WTC11 (cell line): Measurements from ENCODE around the gene ATG5. TPM values are rescaled to one million over a fixed set of nuclear protein-coding genes. Genes with fewer than 3 reads are reported as not detected.

ENCODE experiments used
- ATAC-seq: fragments of 200-7000 bp; cut with Tn5 transposase; 2 replicates; pipeline ENCODE4 v1.10.0; 2021; ENCODE audit warnings: mild to moderate bottlenecking, moderate library complexity
- CTCF ChIA-PET: fragments of 300-600 bp; sonication (Branson Sonifier 250); formaldehyde crosslinking; loops from one replicate; lab custom pipeline; 2021; ENCODE audit warnings: antibody characterized with exemption; lab: Charles Lee
- POLR2A ChIA-PET: fragments of 350-600 bp; sonication (Branson Sonifier 250); formaldehyde crosslinking; loops from one replicate; lab custom pipeline; 2021; ENCODE audit warnings: antibody characterized with exemption; lab: Charles Lee
- DNase-seq: peaks from one replicate; pipeline ENCODE4 v3.0.0; 2021; ENCODE audit warnings: low spot score
- H3K27ac Mint-ChIP-seq: 2 replicates; pipeline ENCODE4 v1.8.0; 2021; ENCODE audit warnings: mixed read lengths
- H3K27me3 Mint-ChIP-seq: 2 replicates; pipeline ENCODE4 v1.8.0; 2021; ENCODE audit warnings: low read depth, mild to moderate bottlenecking, moderate library complexity, mixed read lengths
- H3K36me3 Mint-ChIP-seq: 2 replicates; pipeline ENCODE4 v1.8.0; 2021; ENCODE audit warnings: mixed read lengths
- H3K4me1 Mint-ChIP-seq: 2 replicates; pipeline ENCODE4 v1.8.0; 2022; ENCODE audit warnings: mixed read lengths
- H3K4me3 Mint-ChIP-seq: 2 replicates; pipeline ENCODE4 v1.8.0; 2021; ENCODE audit warnings: mild to moderate bottlenecking, moderate library complexity, mixed read lengths
- H3K9me3 Mint-ChIP-seq: 2 replicates; pipeline ENCODE4 v1.8.0; 2021; ENCODE audit warnings: mixed read lengths
- ARID4B ChIP-seq: sonication (generic); formaldehyde crosslinking; IDR thresholded peaks from 2 replicates; pipeline ENCODE4 v1.8.0; 2023; ENCODE audit warnings: missing genetic modification reagents, mild to moderate bottlenecking, borderline replicate concordance
- CBFB ChIP-seq: sonication (generic); formaldehyde crosslinking; IDR thresholded peaks from 2 replicates; pipeline ENCODE4 v1.8.1; 2022; ENCODE audit warnings: mild to moderate bottlenecking, low read depth, missing genetic modification reagents
- E2F4 ChIP-seq: sonication (generic); formaldehyde crosslinking; IDR thresholded peaks from 2 replicates; pipeline ENCODE4 v1.8.1; 2022; ENCODE audit warnings: low read depth, mild to moderate bottlenecking, moderate library complexity, missing genetic modification reagents, borderline replicate concordance
- FOXP1 ChIP-seq: sonication (generic); formaldehyde crosslinking; IDR thresholded peaks from 2 replicates; pipeline ENCODE4 v1.8.0; 2022; ENCODE audit warnings: missing genetic modification reagents, mild to moderate bottlenecking, moderate library complexity, borderline replicate concordance
- IRF2 ChIP-seq: sonication (generic); formaldehyde crosslinking; IDR thresholded peaks from 2 replicates; pipeline ENCODE4 v1.8.0; 2022; ENCODE audit warnings: low read depth, missing genetic modification reagents, borderline replicate concordance
- MXD4 ChIP-seq: fragments of 250-450 bp; sonication (Bioruptor Pico); IDR thresholded peaks from 2 replicates; pipeline ENCODE4 v1.8.0; 2021; ENCODE audit warnings: mild to moderate bottlenecking, moderate library complexity, borderline replicate concordance
- NFATC4 ChIP-seq: fragments of 250-450 bp; sonication (Bioruptor Pico); IDR thresholded peaks from 2 replicates; pipeline ENCODE4 v1.9.0; 2021; ENCODE audit warnings: mild to moderate bottlenecking
- NFE2L1 ChIP-seq: sonication (generic); formaldehyde crosslinking; IDR thresholded peaks from 2 replicates; pipeline ENCODE4 v1.8.1; 2023; ENCODE audit warnings: missing genetic modification reagents
- NR2C2 ChIP-seq: sonication (generic); formaldehyde crosslinking; IDR thresholded peaks from 2 replicates; pipeline ENCODE4 v1.8.0; 2022; ENCODE audit warnings: mild to moderate bottlenecking, missing genetic modification reagents
- RORB ChIP-seq: fragments of 250-450 bp; sonication (Bioruptor Pico); IDR thresholded peaks from 2 replicates; pipeline ENCODE4 v1.9.0; 2021; ENCODE audit warnings: mild to moderate bottlenecking
- SMAD4 ChIP-seq: sonication (generic); formaldehyde crosslinking; IDR thresholded peaks from 2 replicates; pipeline ENCODE4 v1.8.0; 2022; ENCODE audit warnings: mild to moderate bottlenecking, missing genetic modification reagents
- SOX15 ChIP-seq: fragments of 250-450 bp; sonication (Bioruptor Pico); IDR thresholded peaks from 2 replicates; pipeline ENCODE4 v1.9.0; 2021; ENCODE audit warnings: mild to moderate bottlenecking
- ZBTB21 ChIP-seq: sonication (generic); formaldehyde crosslinking; IDR thresholded peaks from 2 replicates; pipeline ENCODE4 v1.8.1; 2023; ENCODE audit warnings: mild to moderate bottlenecking, missing genetic modification reagents, borderline replicate concordance
- ZNF121 ChIP-seq: sonication (generic); formaldehyde crosslinking; IDR thresholded peaks from 2 replicates; pipeline ENCODE4 v1.8.0; 2023; ENCODE audit warnings: missing genetic modification reagents
- ZNF317 ChIP-seq: sonication (generic); formaldehyde crosslinking; IDR thresholded peaks from 2 replicates; pipeline ENCODE4 v1.8.1; 2023; ENCODE audit warnings: low read depth, mild to moderate bottlenecking, moderate library complexity, missing genetic modification reagents, borderline replicate concordance
- ZNF532 ChIP-seq: fragments of 250-450 bp; sonication (Bioruptor Pico); IDR thresholded peaks from 2 replicates; pipeline ENCODE4 v1.9.0; 2021; ENCODE audit warnings: mild to moderate bottlenecking, borderline replicate concordance
- total RNA-seq: library from RNA; stranded (reverse); gene quantifications from 3 replicates; pipeline ENCODE4 v1.2.3, GENCODE V29; 2021
- TF ChIP-seq, protein P1 (sequence below): sonication (generic); formaldehyde crosslinking; IDR thresholded peaks from 2 replicates; pipeline ENCODE4 v1.8.0; 2023; ENCODE audit warnings: missing genetic modification reagents
- TF ChIP-seq, protein P2 (sequence below): sonication (generic); formaldehyde crosslinking; IDR thresholded peaks from 2 replicates; pipeline ENCODE4 v1.8.1; 2023; ENCODE audit warnings: mild to moderate bottlenecking, moderate library complexity, missing genetic modification reagents
- TF ChIP-seq, protein P3 (sequence below): fragments of 250-450 bp; sonication (Bioruptor Pico); IDR thresholded peaks from 2 replicates; pipeline ENCODE4 v1.8.0; 2021; ENCODE audit warnings: mild to moderate bottlenecking
- TF ChIP-seq, protein P4 (sequence below): sonication (generic); formaldehyde crosslinking; IDR thresholded peaks from 2 replicates; pipeline ENCODE4 v1.8.0; 2022; ENCODE audit warnings: mild to moderate bottlenecking, missing genetic modification reagents

The ATG5 gene
- total RNA-seq, 1 experiment from 2014 or later = 32.6 TPM

GRCh38 chr6:106300020-106300780 lies 25.4 kb downstream of the ATG5 start:
- no peaks in the 10 kb centered on the region for H3K27me3 Mint-ChIP-seq
- H3K27ac Mint-ChIP-seq = no peak overlapping the region
- H3K4me3 Mint-ChIP-seq = no peak overlapping the region
- ChIA-PET POLR2A (no interaction called here), CTCF (interaction anchor here (1.3 kb wide), 1 partner anchor 826 kb away, joined by 3 read pairs; no protein-coding TSS in a partner anchor)
- no peak for DNase-seq
- no peaks in the 10 kb centered on the region for H3K36me3 Mint-ChIP-seq
- H3K4me1 Mint-ChIP-seq = no peaks in the 10 kb centered on the region
- no peaks in the 10 kb centered on the region for H3K9me3 Mint-ChIP-seq
- TF ChIP-seq NFE2L1 (CRISPR knock-in tag) (no peak), ZBTB21 (CRISPR knock-in tag) (no peak), ZNF121 (CRISPR knock-in tag) (no peak), ZNF317 (CRISPR knock-in tag) (no peak), SOX15 (no peak), IRF2 (CRISPR knock-in tag) (no peak), MXD4 (CRISPR knock-in tag) (no peak), FOXP1 (CRISPR knock-in tag) (no peak)
- TF ChIP-seq, protein P1, sequence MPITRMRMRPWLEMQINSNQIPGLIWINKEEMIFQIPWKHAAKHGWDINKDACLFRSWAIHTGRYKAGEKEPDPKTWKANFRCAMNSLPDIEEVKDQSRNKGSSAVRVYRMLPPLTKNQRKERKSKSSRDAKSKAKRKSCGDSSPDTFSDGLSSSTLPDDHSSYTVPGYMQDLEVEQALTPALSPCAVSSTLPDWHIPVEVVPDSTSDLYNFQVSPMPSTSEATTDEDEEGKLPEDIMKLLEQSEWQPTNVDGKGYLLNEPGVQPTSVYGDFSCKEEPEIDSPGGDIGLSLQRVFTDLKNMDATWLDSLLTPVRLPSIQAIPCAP = no peak
- TF ChIP-seq, protein P2, sequence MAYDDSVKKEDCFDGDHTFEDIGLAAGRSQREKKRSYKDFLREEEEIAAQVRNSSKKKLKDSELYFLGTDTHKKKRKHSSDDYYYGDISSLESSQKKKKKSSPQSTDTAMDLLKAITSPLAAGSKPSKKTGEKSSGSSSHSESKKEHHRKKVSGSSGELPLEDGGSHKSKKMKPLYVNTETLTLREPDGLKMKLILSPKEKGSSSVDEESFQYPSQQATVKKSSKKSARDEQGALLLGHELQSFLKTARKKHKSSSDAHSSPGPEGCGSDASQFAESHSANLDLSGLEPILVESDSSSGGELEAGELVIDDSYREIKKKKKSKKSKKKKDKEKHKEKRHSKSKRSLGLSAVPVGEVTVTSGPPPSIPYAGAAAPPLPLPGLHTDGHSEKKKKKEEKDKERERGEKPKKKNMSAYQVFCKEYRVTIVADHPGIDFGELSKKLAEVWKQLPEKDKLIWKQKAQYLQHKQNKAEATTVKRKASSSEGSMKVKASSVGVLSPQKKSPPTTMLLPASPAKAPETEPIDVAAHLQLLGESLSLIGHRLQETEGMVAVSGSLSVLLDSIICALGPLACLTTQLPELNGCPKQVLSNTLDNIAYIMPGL (CRISPR knock-in tag) = no peak
- TF ChIP-seq, protein P3, sequence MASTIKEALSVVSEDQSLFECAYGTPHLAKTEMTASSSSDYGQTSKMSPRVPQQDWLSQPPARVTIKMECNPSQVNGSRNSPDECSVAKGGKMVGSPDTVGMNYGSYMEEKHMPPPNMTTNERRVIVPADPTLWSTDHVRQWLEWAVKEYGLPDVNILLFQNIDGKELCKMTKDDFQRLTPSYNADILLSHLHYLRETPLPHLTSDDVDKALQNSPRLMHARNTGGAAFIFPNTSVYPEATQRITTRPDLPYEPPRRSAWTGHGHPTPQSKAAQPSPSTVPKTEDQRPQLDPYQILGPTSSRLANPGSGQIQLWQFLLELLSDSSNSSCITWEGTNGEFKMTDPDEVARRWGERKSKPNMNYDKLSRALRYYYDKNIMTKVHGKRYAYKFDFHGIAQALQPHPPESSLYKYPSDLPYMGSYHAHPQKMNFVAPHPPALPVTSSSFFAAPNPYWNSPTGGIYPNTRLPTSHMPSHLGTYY (CRISPR knock-in tag) = no peak
- TF ChIP-seq, protein P4, sequence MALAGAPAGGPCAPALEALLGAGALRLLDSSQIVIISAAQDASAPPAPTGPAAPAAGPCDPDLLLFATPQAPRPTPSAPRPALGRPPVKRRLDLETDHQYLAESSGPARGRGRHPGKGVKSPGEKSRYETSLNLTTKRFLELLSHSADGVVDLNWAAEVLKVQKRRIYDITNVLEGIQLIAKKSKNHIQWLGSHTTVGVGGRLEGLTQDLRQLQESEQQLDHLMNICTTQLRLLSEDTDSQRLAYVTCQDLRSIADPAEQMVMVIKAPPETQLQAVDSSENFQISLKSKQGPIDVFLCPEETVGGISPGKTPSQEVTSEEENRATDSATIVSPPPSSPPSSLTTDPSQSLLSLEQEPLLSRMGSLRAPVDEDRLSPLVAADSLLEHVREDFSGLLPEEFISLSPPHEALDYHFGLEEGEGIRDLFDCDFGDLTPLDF (CRISPR knock-in tag) = no peak
- ATAC-seq = no peak

GRCh38 chr6:106293116-106293515 lies 32.4 kb downstream of the ATG5 start:
- ChIA-PET POLR2A (no interaction called here), CTCF (no interaction called here)
- ATAC-seq = no peak
- H3K36me3 Mint-ChIP-seq = peaks cover 24% of the 10 kb centered on the region
- H3K9me3 Mint-ChIP-seq = peaks cover 4% of the 10 kb centered on the region; the same call in 1 of the 2 replicates
- H3K27me3 Mint-ChIP-seq = no peaks in the 10 kb centered on the region
- H3K4me3 Mint-ChIP-seq = no peak overlapping the region
- H3K27ac Mint-ChIP-seq = no peak overlapping the region
- DNase-seq = no peak
- peaks cover 11% of the 10 kb centered on the region for H3K4me1 Mint-ChIP-seq
- TF ChIP-seq ARID4B (no peak), NFATC4 (no peak), CBFB (CRISPR knock-in tag) (no peak), SMAD4 (CRISPR knock-in tag) (no peak), NR2C2 (no peak), E2F4 (CRISPR knock-in tag) (no peak), ZNF532 (CRISPR knock-in tag) (no peak), RORB (CRISPR knock-in tag) (no peak)
